GM10266 (cell line): ENCODE results near the gene SPTBN1.

Source experiments
- DNase-seq: peaks from one replicate; pipeline ENCODE4 v3.0.0; 2012; ENCODE audit errors: extremely low spot score
- CTCF ChIP-seq: IDR thresholded peaks from 2 replicates; pipeline ENCODE4 v1.5.1; 2012; ENCODE audit warnings: mild to moderate bottlenecking, low read depth; ENCODE audit not compliant: control insufficient read depth, insufficient read depth; ENCODE audit errors: missing control alignments

The SPTBN1 gene

GRCh38 chr2:54642677-54643430, 186.7 kb downstream of the SPTBN1 start:
- DNase-seq, result no peak
- no peak for TF ChIP-seq CTCF

GRCh38 chr2:54644236-54644635, 188.1 kb downstream of the SPTBN1 start:
- DNase-seq, result no peak
- TF ChIP-seq CTCF, result no peak

DNA sequence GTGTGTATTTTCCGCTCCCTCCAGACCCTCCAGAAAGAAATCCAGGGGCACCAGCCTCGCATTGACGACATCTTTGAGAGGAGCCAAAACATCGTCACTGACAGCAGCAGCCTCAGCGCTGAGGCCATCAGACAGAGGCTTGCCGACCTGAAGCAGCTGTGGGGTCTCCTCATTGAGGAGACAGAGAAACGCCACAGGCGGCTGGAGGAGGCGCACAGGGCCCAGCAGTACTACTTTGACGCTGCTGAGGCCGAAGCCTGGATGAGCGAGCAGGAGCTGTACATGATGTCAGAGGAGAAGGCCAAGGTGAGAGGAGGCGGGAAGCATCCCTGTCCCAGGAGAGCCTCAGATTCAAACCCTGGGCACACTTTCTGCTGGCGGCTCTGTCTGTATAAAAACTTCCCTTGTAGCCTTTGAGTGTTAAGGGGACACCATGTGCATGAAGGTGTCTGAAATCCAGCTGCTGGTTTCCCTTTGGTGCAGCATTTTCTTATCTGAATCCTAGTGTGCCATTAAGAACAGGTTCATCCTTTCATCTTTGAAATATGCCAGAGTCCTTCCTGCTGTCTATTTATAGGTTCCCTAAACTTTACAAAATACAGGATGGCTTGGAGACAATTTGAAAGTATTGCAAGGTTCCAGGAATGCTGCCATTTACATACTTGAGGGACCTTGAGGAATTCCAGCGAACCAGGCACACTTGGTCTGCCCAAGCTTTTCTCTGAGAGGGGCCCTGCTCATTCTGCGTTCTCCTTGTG, 190.2 kb downstream of the SPTBN1 start:
- no peak for DNase-seq
- TF ChIP-seq CTCF, result no peak

DNA sequence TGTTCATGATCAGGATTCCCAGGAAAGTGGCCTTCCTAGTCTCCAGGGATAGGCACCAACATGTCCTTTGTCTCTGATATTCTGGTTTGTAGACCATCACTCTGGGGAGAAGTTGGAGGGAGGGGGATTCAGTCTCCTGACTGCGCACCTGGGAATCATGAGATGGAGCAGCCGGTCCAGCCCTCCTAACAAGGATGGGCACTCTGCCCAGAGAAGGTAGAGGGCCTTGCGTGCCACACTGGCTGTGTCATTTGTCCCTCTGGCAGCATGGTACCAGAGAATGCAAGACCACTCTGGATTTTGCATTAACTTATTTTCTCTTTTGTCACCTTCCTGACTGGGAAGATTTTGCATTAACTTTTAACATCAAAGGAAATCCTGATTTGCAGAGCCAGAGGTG, 192.1 kb downstream of the SPTBN1 start:
- no peak for TF ChIP-seq CTCF
- DNase-seq, result no peak

DNA sequence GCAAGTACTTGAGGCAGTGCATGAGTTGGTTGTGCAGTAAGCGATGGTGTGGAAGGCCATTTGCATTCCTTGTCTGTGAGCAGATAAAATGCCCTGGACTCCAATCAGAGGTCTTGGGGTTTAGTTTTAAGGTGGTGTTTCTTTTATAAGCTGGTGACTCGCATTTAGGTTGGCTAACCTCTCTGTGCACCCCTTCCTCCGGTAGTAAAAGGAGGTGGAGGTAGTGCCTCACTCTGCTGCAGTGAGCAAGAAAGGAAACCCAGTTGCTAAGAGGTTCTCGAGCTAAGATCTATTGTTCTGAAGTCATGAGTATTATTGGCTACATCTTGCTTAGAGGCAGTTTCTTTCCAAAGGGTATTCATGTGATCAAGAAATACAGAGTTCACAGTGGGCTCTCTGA, 193.1 kb downstream of the SPTBN1 start:
- no peak for DNase-seq
- TF ChIP-seq CTCF, result no peak

- no peak for TF ChIP-seq CTCF
- DNase-seq, result no peak
Measured at GRCh38 chr2:54649633-54650032, 193.5 kb downstream of the SPTBN1 start.

DNA sequence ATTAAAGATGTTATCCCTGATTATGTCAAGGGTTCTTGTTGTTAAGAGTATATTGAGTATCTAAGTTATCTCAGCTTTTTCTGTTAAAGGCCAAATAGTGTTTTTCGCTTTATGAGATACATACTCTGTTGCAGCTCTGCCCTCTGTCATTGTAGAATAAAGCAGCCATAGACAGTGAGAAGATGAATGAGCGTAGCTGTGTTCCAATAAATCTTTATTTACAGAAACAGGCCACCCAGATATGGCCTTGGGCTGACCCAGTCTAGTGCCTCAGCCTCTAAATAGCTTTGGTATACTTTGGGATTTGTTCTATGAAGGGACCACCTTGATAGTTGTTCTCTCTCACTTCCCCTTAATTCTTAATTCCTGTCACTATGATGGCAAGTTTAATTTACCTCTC, 194.5 kb downstream of the SPTBN1 start:
- no peak for DNase-seq
- TF ChIP-seq CTCF, result no peak
